Ovary (tissue), 9 donors: ENCODE results near the gene KIF6. TPM values are rescaled to one million over a fixed set of nuclear protein-coding genes. Genes with fewer than 3 reads are reported as not detected.

ENCODE experiments used
- DNase-seq, 5 donors: peaks; one replicate each; pipeline ENCODE4 v3.0.0-alpha.2; 2019 to 2020
- H3K27ac ChIP-seq, 2 donors: fragments of 200-600 bp; one replicate each; pipeline versions ENCODE4 v1.5.1 to v1.8.0; 2019 to 2022
- H3K27me3 ChIP-seq: fragments of 200-600 bp; one replicate; pipeline ENCODE4 v1.8.0; 2022
- H3K36me3 ChIP-seq: fragments of 200-600 bp; sonication (generic); one replicate; pipeline ENCODE4 v1.5.1; 2019
- H3K4me1 ChIP-seq: one replicate; pipeline ENCODE4 v1.8.1; 2013; ENCODE audit warnings: mild to moderate bottlenecking, moderate library complexity; ENCODE audit not compliant: insufficient read depth
- H3K4me3 ChIP-seq: fragments of 200-600 bp; sonication (generic); one replicate; pipeline ENCODE4 v1.5.1; 2017
- H3K9me3 ChIP-seq, 2 donors: fragments of 200-600 bp in 1 of 2; sonication (generic) in 1 of 2; one replicate each; pipeline versions ENCODE4 v1.5.1 to v1.8.1; 2013 to 2019; ENCODE audit warnings: mild to moderate bottlenecking in 1 of 2, moderate library complexity in 1 of 2
- CTCF ChIP-seq, 3 donors: fragments of 450-650 bp in 2 of 3; fragments of 200-600 bp in 1 of 3; IDR thresholded peaks; one replicate each; pipeline versions ENCODE4 v1.5.1 to v1.8.0; 2016 to 2022; ENCODE audit warnings: antibody characterized with exemption in 3 of 3, mild to moderate bottlenecking in 1 of 3
- EP300 ChIP-seq: sonication (generic); formaldehyde crosslinking; IDR thresholded peaks from one replicate; pipeline ENCODE4 v1.6.1; 2017; ENCODE audit warnings: antibody characterized with exemption
- POLR2A ChIP-seq: fragments of 450-650 bp; IDR thresholded peaks from one replicate; pipeline ENCODE4 v1.6.1; 2017; ENCODE audit warnings: antibody characterized with exemption, mild to moderate bottlenecking, moderate library complexity
- WGBS, 3 donors: extraction: QIAGEN DNeasy Blood & Tissue Kit in 1 of 3; methylation state at CpG; one replicate each; pipeline versions ENCODE4 v1.1.5 to v1.1.7; 2013 to 2017; 5-methylcytosine and 5-hydroxymethylcytosine counted together
- intact Hi-C, 4 donors: fragments of 100-400 bp; cut with DNase I; formaldehyde crosslinking; loops; one replicate each; pipeline versions ENCODE4 v1.11.0 to v1.15.1; 2022 to 2023
- polyA plus RNA-seq, 2 donors: library from polyadenylated mRNA; stranded (reverse); fragments of 200-250 nt in 1 of 2; fragments of 350-450 nt in 1 of 2; fragmentation: Illumina TruSeq in 1 of 2; extraction: RNeasy Lipid Tissue Mini Kit (QIAGEN cat#74804) in 1 of 2; gene quantifications; one replicate each; pipeline ENCODE4 v1.2.3, GENCODE V29; 2013 to 2014
- total RNA-seq, 7 donors: library from RNA; depleted of rRNA in 2 of 7; stranded (reverse); fragments of >200 nt in 2 of 7; fragmentation: NEBNext Ultra II Directional in 3 of 7; extraction: Animal tissue kit (Norgen Biotek cat#: 25700) in 3 of 7; gene quantifications; one replicate each; pipeline versions ENCODE4 v1.1.0 to v1.2.4, GENCODE V29; 2016 to 2023
- donor health status: DM: no; HTN: no; CAD: no; lungs with moderate emphysema.
- donor health status: DM: no; HTN: no; CAD: no.
- donor health status: Bipolar disorder and iron deficiency.
- donor health status: DM: yes; HTN: yes; CAD: no.
- donor health status: DM: no; HTN: no; CAD: no.
- donor health status: DM: yes; HTN: yes; CAD: no.

KIF6 gene
- total and polyA plus RNA-seq, 9 donors: 0.12 to 2.1 (median 0.82) TPM

GRCh38 chr6:39369987-39370386, 355.2 kb downstream of the KIF6 start:
- Histone ChIP-seq H3K27me3 (no peaks in the 10 kb centered on the region), H3K9me3 (no peaks in the 10 kb centered on the region), H3K36me3 (no peaks in the 10 kb centered on the region), H3K4me3 (no peak overlapping the region), H3K27ac (no peak overlapping the region), H3K4me1 (no peaks in the 10 kb centered on the region)
- WGBS, 3 donors: 43 to 67% (median 46%) methylated on average over 1 of the region's 1 CpG
- intact Hi-C loops: loop anchor here in 2 of 4 donors (10.0 kb wide), 2 partner anchors 515 to 525 kb away; no protein-coding TSS in a partner anchor
- DNase-seq: no peak
- no peak for TF ChIP-seq CTCF (IDR thresholded peaks at IDR 0.05)
- no peak for TF ChIP-seq EP300
- TF ChIP-seq POLR2A: no peak

GRCh38 chr6:39367700-39368099, 357.5 kb downstream of the KIF6 start:
- WGBS, 3 donors: 68 to 83% (median 82%) methylated on average over 3 of the region's 3 CpGs
- intact Hi-C loops: loop anchor here in 1 of 4 donors (10.0 kb wide), 1 partner anchor 517 kb away; no protein-coding TSS in a partner anchor

GRCh38 chr6:39366931-39367618, 358.1 kb downstream of the KIF6 start:
- whole genome bisulfite sequencing, 3 donors: 53 to 62% (median 60%) methylated on average over 9 of the region's 9 CpGs
- Histone ChIP-seq H3K27ac (no peak overlapping the region), H3K4me3 (no peak overlapping the region), H3K9me3 (no peaks in the 10 kb centered on the region), H3K36me3 (no peaks in the 10 kb centered on the region), H3K4me1 (no peaks in the 10 kb centered on the region), H3K27me3 (no peaks in the 10 kb centered on the region)
- intact Hi-C loops: loop anchor here in 1 of 4 donors (10.0 kb wide), 1 partner anchor 518 kb away; no protein-coding TSS in a partner anchor
- no peak for DNase-seq
- TF ChIP-seq CTCF (IDR thresholded peaks at IDR 0.05) (no peak), EP300 (no peak), POLR2A (no peak)

More at GRCh38 chr6:39367700-39368099, 357.5 kb downstream of the KIF6 start:
- no peak for DNase-seq
- no peaks in the 10 kb centered on the region for H3K27me3 ChIP-seq
- no peaks in the 10 kb centered on the region for H3K36me3 ChIP-seq
- no peaks in the 10 kb centered on the region for H3K9me3 ChIP-seq
- no peak overlapping the region for H3K4me3 ChIP-seq
- no peaks in the 10 kb centered on the region for H3K4me1 ChIP-seq
- H3K27ac ChIP-seq: no peak overlapping the region
- no peak for TF ChIP-seq POLR2A
- TF ChIP-seq CTCF (IDR thresholded peaks at IDR 0.05): no peak
- no peak for TF ChIP-seq EP300

GRCh38 chr6:39365281-39366074, 359.7 kb downstream of the KIF6 start:
- Histone ChIP-seq H3K9me3 (no peaks in the 10 kb centered on the region), H3K4me3 (no peak overlapping the region), H3K36me3 (no peaks in the 10 kb centered on the region), H3K27me3 (no peaks in the 10 kb centered on the region), H3K4me1 (no peaks in the 10 kb centered on the region), H3K27ac (no peak overlapping the region)
- TF ChIP-seq POLR2A (no peak), CTCF (IDR thresholded peaks at IDR 0.05) (no peak), EP300 (no peak)
- DNase-seq: no peak
- intact Hi-C loops: loop anchor here in 1 of 4 donors (10.0 kb wide), 1 partner anchor 519 kb away; no protein-coding TSS in a partner anchor
- WGBS, 3 donors: 87 to 92% (median 90%) methylated on average over 13 of the region's 13 CpGs
